Tongue (tissue), 2 donors: ENCODE data around the gene CRKL. TPM values are rescaled to one million over a fixed set of nuclear protein-coding genes. Genes with fewer than 3 reads are reported as not detected.
"Not testable (repeated sequence)": the region's sequence is repeated elsewhere in the genome, so short reads cannot be mapped to it uniquely, and the experiment has no call there.

ENCODE experiments used
- DNase-seq: peaks from one replicate; pipeline ENCODE4 v3.0.0-alpha.2; 2015
- total RNA-seq: library from RNA; depleted of rRNA; stranded (reverse); fragments of >200 nt; gene quantifications from one replicate; pipeline ENCODE4 v1.2.3, GENCODE V29; 2014

The CRKL gene
- total RNA-seq, 1 donor from 2014 or later = 69.5 TPM

DNA sequence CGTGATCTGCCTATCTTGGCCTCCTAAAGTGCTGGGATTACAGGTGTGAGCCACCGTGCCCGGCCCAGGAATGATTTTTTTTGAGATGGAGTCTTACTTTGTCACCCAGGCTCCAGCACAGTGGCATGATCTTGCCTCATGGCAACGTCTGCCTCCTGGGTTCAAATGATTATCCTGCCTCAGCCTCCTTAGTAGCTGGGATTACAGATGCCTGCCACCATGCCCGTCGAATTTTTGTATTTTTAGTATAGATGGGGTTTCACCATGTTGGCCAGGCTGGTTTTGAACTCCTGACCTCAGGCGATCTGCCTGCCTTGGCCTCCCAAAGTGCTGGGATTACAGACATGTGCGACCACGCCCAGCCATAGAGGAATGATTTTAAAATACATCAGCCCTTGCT is 17.8 kb downstream of the CRKL start:
- DNase-seq = not testable (repeated sequence)

DNA sequence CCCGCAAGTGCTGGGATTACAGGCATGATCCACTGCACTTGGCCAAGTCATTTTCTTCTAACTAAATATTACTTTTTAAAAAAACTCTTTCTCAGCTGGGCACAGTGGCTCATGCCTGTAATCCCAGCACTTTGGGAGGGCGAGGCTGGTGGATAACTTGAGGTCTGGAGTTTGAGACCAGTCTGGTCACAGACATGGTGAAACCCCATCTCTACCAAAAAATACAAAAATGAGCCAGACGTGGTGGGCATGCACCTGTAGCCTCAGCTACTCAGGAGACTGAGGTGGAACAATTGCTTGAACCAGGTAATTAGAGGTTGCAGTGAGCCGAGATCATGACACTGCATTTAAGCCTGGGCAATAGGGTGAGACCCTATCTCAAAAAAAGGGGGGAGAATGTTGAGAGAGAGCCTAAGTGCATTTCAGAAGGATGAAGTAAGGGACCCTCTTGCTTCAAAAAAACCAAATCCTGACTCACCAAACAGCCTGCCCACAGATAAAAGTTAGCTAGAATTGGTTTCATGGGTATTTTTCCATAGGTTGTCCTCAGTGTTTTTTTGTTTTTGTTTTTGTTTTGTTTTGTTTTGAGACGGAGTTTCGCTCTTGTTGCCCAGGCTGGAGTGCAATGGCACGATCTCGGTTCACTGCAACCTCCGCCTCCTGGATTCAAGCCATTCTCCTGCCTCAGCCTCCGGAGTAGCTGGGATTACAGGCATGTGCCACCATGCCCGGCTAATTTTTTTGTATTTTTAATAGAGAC is 18.8 kb downstream of the CRKL start:
- not testable (repeated sequence) for DNase-seq

DNA sequence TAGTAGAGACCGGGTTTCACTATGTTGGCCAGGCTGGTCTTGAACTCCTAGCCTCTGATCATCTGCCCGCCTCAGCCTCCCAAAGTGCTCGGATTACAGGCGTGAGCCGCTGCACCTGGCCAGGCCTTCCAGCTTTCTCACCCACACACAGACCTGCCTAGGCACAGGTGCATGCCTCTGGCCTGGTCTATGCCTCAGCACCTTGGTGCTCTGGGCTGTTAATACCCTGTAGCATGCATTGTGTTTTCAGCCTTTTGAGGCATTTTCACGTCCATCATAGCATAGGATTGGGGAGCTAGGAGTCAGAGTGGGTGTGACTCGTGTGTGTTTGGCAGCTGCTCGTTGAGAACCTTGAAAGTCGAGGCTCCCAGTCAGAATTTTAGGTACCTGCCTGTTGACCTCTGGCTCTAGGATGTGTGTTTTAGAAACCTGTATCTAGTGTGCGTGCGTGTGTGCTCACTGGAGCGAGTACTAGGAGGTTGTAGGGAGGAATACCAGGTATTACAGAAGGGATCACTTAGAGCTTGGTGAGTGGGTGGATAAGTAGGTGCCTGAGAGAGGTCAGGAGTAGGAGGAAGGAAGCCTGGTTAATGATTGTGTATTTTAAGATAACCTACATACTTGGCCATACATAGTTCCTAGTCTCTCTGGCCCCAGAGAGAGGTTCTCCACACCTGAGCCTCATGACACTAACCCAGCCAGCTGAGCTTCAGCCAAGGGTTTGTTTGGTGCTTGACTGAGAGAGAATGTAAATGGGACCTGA is 20.0 kb downstream of the CRKL start:
- no peak for DNase-seq

DNA sequence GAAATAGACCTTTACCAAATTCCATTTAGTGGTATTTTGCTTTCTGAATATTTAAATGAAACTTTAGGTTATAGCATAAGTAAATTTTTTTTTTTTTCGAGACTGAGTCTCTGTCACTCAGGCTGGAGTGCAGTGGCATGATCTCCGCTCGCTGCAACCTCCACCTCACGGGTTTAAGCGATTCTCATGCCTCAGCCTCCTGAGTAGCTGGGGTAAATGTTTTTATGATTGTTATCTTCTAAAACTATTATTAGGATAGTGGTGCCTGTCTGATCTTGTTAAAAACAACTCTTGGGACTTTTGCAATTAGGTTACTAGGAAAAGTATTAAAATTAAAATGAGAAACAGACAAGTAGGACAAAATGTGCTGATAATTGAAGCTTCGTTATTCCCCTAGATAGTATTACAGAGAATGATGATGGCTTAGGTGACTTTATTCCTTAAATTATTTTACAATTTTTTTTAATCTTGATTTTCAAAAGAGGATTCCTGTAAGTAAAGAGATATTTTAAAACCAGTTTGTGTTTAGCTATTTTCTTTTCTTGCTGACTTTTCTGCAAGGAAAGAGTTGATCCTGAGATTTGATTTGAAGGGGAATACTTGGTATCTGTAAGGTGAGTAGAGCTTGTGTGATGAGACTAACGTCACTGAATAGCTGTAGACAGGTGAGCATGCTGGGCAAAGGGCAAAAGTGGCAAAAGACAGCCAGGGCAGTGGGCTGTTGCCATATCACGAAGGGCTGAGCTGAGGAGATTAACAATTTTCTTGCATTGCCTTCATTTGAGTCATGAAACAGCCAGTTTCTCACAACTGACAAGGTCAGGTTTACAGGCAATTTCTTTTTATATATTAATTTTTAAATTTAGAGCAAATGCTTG is 20.8 kb downstream of the CRKL start:
- no peak for DNase-seq

DNA sequence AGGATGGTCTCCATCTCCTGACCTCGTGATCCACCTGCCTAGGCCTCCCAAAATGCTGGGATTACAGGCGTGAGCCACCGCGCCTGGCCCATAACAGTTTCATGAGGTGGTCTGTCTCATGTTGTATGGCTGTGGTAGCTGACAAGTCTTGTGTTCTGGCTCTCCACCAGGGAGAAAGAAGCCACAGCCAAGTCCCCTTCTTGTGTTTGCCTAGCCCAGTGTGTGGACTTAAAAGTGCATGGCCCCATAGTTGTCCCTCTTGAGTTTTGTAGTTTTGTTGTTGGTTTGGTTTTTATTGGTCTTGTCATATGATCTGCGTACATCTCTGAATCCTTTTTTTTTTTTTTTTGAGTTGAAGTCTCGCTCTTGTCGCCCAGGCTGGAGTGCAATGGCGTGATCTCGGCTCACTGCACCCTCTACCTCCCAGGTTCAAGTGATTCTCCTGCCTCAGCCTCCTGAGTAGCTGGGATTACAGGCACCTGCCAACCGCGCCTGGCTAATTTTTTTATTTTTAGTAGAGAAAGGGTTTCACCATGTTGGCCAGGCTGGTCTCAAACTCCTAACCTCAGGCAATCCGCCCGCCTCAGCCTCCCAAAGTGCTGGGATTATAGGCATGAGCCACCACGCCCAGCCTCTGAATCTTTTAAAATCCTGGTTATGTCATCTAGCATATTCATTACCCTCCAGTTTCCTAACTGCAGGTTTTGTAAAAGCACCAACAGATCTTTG is 22.4 kb downstream of the CRKL start:
- DNase-seq = not testable (repeated sequence)

DNA sequence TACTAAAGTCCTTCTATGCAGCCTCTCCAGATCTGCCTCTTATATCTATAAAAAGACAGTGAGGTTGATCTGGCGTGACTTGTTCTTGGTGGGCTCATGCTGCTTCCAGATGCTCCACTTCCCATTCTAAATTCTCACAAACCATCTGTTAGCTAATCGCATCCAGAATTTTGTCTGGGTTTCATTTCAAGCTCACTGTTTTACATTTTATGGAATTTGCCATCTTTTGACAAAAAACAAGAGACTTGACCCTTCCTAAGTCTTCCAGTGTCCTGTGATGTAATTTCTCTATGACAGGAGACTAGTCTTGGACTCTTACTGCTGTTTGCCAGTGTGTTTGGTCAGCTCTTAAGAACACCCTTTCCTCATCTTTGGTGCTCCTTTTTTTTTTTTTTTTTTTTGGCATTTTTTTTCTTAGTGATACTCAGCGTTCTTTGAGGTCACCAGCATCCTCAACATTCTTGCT is 23.0 kb downstream of the CRKL start:
- DNase-seq = peak; percentile 28

DNA sequence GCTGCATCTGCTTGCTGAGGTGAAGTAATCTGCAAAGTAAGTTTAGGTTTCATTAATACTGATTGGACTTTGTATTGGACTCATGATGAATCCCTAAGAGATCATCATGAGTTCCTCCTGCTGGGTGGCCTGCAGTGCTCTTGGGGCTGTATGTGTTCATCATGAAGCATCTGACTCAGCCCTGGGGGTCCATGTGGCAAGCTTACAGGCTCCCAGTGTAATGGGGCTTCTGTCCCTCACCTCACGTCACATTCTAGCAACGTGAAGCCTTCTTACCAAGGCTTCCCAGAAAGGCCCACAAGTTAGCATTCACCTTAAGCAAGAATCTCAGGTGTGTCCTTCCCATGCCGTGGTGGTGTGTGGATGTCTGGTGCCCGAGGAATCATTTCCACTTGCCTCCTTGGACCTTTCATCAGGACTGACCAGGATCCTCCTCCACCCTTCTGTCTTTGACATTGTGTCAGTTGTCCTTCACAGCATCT is 23.7 kb downstream of the CRKL start:
- DNase-seq = no peak

DNA sequence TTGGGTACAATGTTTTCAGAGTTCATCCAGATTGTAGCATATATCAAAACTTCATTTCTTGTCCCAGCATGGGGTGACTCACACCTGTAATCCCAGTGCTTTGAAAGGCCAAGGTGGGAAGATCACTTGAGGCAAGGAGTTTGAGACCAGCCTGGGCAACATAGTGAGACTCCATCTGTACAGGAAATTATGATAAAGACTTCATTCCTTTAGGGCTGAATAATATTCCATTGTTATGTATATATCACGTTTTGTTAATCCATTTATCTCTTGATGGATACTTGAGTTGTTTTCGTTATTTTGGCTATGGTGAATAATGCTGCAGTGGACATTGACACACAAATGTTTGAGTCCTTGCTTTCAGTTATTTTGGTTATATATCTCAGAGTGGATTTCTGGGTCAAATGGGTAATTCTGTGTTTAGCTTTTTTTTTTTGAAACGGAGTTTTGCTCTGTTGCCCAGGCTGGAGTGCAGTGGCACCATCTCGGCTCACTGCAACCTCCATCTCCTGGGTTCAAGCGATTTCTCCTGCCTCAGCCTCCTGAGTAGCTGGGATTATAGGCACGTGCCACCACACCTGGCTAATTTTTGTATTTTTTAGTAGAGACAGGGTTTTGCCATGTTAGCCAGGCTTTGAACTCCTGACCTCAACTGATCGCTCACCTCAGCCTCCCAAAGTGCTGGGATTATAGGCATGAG is 25.1 kb downstream of the CRKL start:
- not testable (repeated sequence) for DNase-seq

DNA sequence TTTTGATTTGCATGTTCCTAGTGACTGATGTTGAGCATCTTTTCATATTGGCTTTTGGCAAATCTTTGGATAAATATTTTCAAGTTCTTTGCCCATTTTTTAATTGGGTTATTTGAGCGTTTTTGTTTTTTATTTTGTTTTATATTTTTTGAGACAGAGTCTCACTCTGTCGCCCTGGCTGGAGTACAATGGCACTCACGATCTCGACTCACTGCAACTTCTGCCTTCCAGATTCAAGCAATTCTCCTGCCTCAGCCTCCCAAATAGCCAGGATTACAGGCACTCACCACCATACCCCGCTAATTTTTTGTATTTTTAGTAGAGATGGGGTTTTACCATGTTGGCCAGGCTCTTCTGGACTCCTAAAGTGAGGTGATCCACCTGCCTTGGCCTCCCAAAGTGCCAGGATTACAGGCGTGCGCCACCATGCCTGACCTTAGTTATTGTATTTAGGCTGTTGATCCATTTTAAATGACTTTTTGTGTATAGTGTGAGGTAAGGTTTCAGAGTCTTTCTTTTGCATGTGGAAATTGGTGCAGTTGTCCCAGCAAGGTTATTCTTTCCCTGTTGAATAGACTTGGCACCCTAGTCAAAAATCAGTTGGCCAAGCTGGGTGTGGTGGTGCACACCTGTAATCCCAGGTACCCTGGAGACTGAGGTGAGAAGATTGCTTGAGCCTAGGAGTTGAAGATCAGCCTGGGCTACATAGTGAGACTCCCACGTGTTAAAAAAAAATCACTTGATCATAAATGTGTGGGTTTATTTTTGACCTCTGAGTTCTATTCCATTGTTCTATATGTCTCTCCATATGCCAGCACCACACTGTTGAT is 26.1 kb downstream of the CRKL start:
- DNase-seq = no peak

DNA sequence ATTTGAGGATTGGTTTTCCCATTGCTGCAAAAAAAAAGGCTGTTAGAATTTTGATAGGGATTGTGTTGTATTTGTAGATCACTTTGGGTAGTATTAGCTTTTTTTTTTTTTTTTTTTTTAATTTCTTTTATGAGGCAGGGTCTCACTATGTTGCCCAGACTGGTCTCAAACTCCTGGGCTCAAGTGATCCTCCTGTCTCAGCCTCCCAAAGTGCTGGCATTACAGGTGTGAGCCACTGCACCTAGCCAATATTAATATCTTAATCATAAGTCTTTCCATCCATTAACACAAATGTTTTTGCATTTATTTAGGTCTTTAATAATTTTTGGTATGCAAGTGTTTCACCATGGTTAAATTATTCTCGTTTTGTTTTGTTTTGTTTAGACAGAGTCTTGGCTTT is 26.8 kb downstream of the CRKL start:
- no peak for DNase-seq

DNA sequence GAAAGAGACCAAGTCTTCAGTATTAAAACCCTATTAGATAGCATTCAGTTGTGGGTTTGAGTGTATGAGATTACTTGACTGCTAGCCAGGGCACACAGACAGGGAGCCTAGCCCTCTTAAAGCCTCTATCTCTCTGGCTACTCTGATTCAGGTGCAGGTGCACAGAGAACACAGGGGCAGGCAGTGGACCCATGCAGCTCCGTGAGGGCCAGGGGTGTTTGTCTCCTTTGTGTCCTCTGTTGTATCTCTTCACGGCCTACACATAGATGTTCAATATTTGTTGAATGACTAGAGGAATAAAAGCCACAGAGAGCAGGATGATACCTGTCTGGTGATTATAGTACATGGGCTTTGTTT is 28.3 kb downstream of the CRKL start:
- no peak for DNase-seq

DNA sequence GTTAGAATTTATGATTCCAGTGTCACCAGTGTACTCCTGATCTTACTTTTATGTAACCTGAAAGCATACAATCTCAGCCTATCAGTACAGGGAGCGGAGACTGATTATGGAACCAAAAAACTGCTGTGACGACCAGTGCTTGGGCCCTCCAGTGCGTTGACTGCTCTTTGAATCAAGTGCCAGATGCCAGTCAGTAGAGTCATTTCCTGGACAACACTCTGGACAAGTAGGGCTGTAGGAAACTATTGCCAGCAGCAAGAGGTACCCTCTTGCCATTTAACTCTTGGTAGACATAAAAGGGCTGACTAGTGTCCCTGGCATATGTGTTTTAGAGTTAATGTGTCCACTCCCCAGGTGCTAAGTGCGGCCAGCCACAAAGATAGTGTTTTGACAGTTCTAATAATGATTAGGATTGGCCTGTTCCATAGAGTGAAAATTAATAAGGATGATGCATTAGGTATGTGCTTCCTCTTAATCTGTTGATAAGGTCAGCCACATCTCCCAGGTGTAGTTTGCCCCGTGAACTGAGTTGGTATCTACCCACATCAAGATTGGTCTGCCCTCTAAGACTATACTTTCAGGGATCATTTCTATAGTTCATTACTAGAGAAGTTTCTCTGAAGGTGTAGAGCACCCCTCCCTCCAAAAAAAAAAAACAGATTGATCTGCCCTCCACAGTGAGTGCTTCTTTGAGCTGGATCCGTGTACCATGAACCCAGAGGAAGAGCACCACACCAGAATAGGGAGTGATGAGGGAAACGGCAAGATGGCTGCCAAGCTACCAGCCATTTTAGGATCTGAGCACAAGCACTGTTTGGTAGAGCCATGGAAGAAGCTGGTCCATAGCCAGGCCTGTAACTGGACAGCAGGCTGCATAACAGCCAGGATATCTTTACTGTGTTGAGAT is 29.1 kb downstream of the CRKL start:
- DNase-seq = no peak

DNA sequence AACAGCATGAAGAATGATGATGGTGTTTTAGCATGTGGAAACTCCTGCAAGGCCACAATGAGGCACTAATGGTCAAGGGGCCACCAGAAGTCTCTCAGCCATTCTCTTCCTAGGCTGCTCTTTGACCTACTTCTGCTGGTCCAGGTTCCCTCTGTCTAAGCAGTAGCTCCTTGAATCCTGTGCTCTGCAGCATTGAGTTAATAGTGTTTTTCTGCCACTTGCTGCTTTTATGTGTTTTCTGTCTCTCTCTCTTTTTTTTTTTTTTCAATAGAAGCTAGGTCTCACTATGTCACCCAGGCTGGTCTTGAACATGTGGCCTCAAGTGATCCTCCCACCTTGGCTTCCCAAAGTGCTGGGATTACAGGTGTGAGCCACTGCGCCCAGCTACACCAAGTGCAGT is 29.8 kb downstream of the CRKL start:
- DNase-seq = no peak

DNA sequence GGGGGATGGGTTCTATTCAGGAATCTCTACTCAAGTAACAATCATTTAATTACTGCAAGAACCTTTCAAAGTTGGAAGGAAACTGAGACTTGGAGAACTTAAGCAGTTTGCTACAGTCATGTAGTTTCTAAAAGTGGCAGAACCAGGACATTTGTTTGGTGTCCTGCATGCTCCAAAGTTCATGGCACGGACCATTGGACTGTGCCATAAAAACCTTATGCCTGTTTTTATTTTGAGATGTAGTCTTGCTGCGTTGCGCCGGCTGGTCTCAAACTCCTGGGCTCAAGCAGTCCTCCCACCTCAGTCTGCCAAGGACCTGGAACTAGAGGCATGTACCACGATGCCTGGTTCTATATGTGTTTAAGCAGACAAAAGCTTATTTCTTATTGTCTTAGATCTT is 31.2 kb downstream of the CRKL start:
- no peak for DNase-seq

DNA sequence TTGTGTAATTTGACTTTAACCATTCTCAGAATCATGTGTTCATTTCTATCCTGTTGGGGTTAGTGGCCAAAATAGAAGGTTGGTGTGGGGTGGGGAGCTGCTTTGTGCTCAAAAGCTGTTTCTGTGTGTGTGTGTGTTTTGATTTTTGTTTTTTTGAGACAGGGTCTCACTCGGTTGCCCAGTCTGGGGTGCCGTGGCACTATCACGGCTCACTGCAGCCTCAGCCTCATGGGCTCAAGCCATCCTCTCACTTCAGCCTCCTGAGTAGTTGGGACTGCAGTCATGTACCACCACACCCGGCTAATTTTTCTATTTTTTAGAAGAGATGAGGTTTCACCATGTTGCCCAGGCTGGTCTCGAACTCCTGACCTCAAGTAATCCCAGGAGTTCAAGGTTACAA is 31.8 kb downstream of the CRKL start:
- no peak for DNase-seq

DNA sequence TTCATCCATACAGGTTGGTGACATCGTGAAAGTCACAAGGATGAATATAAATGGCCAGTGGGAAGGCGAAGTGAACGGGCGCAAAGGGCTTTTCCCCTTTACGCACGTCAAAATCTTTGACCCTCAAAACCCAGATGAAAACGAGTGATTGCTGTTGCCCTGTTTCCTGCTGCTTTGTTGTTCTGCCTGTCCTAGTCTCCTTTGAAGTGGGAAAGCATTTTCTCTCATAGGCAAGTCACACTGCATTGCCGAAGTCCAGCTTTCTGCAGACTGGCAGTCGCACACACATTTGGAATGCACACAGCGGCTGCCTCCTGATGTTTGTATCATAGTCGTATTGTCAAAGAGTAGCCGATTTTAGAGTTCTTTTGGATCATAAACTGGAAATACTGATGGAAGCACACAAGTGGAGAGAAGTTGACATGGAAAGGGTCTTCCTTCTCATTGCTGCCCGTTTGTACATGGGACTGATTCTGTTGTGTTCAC is 32.5 kb downstream of the CRKL start:
- DNase-seq = no peak

DNA sequence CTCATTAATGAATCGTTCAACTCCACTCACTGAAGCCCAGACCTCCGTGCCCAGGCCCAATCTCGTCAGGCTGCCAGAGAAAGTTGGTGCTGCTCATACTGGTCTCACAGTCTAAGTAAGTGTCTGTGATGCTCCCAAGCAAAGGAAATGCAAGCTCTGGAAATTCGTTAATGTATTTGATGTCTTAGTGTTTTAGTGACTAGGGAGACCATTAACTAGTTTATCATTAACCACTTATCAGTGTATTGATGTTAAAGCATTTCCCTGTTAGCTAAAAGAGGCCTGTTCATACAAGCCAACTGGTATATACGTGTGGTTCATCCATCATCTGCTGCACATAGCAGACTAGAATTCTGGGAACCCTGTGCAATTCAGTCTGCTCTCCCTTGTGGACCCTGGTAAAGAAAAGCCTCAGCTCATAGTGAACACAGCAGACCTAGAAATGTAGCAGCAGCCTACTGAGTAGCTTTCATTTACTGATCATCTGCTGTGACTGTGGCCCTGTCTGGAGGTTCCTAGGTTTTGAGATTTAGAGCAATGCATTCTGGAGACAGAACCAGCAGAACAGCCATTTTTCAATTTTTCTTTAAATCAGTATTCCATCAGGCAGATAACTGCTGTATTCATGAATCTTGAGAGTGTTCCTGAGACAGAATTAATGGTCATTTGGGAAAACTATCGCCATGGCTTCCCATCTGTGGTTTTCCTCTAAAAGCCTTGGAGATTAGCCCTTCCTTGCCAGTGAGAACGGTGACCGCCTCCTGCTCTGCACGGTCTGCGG is 34.1 kb downstream of the CRKL start:
- DNase-seq = no peak

DNA sequence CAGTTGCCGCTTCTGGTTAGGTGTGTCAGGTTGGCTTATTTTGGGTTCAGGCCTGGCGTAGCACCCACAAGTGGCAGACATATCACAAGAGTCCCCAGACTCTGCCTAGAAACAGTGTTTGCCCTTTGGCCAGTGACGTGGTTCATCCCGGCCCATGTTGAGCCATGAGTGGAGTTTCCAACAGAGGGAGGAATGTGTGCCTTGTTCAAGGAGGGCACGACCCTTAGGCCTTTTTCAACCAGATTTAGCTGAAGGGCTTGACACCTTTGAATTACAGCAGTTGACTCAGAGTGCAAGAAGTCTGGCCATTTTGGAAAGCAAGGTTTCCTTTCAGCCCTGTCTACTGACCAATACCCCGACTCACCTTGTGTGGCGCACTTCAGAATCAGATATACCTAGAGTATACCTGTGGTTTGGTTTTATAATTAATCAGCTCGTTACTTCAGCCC is 34.7 kb downstream of the CRKL start:
- no peak for DNase-seq
